SU-DHL-6 (cell line): Measurements from ENCODE around the gene MAN2A2.

Experiments used
- H2AFZ ChIP-seq: fragments of 200-600 bp; sonication (generic); 2 replicates; pipeline ENCODE4 v1.6.1; 2014; ENCODE audit warnings: low read depth, mild to moderate bottlenecking, moderate library complexity, mixed read lengths, antibody characterized with exemption, low read length; ENCODE audit not compliant: severe bottlenecking
- H3F3A ChIP-seq: fragments of 200-600 bp; shearing (Covaris generic); 2 replicates; pipeline ENCODE4 v1.6.0; 2016; ENCODE audit warnings: antibody characterized with exemption, mild to moderate bottlenecking; ENCODE audit not compliant: insufficient read depth
- H3K27ac ChIP-seq: fragments of 200-600 bp; sonication (generic); 2 replicates; pipeline ENCODE4 v1.5.1; 2016; ENCODE audit warnings: low read depth, mild to moderate bottlenecking, low read length, moderate library complexity, mixed read lengths
- H3K27me3 ChIP-seq: fragments of 200-600 bp; sonication (generic), shearing (Covaris generic); 2 replicates; pipeline ENCODE4 v1.6.0; 2014; ENCODE audit warnings: mild to moderate bottlenecking, low read length
- H3K36me3 ChIP-seq: fragments of 200-600 bp; sonication (generic); 2 replicates; pipeline ENCODE4 v1.6.1; 2014; ENCODE audit warnings: mild to moderate bottlenecking, low read length, mixed read lengths
- H3K4me2 ChIP-seq: fragments of 300-600, 200-600 bp; shearing (Covaris generic), sonication (generic); 2 replicates; pipeline ENCODE4 v1.6.0; 2014; ENCODE audit warnings: low read length, low read depth, mild to moderate bottlenecking; ENCODE audit not compliant: poor library complexity, severe bottlenecking
- H3K4me3 ChIP-seq: fragments of 200-600 bp; sonication (generic); 2 replicates; pipeline ENCODE4 v1.5.1; 2014; ENCODE audit warnings: antibody characterized with exemption, low read length, mild to moderate bottlenecking, mixed read lengths; ENCODE audit not compliant: insufficient read depth, poor library complexity, severe bottlenecking
- H3K79me2 ChIP-seq: fragments of 200-600 bp; sonication (generic); 2 replicates; pipeline ENCODE4 v1.6.1; 2014; ENCODE audit warnings: mild to moderate bottlenecking, low read length, moderate library complexity; ENCODE audit not compliant: insufficient read depth
- H3K9ac ChIP-seq: fragments of 200-600 bp; sonication (generic); 2 replicates; pipeline ENCODE4 v1.7.0; 2014; ENCODE audit warnings: mild to moderate bottlenecking, low read length
- H3K9me2 ChIP-seq: fragments of 200-600 bp; sonication (generic); replicated peaks from 2 replicates; pipeline ENCODE4 v1.6.1; 2014; ENCODE audit warnings: low read length; ENCODE audit not compliant: insufficient read depth
- H3K9me3 ChIP-seq: fragments of 200-600 bp; sonication (generic); 2 replicates; pipeline ENCODE4 v1.6.1; 2014; ENCODE audit warnings: low read length, mixed read lengths; ENCODE audit not compliant: insufficient read depth
- H4K20me1 ChIP-seq: fragments of 200-600 bp; sonication (generic); 2 replicates; pipeline ENCODE4 v1.6.1; 2014; ENCODE audit warnings: low read depth, mild to moderate bottlenecking, antibody characterized with exemption, low read length, moderate library complexity, mixed read lengths
- EZH2phosphoT487 ChIP-seq: fragments of 200-600 bp; sonication (generic), shearing (Covaris generic); conservative IDR thresholded peaks from 2 replicates; pipeline ENCODE4 v1.6.1; 2018; ENCODE audit warnings: mild to moderate bottlenecking, antibody characterized with exemption, low read length, moderate library complexity, mixed read lengths
- TF ChIP-seq, protein P1 (sequence below): fragments of 200-600 bp; sonication (generic); IDR thresholded peaks from one replicate; pipeline ENCODE4 v1.5.1; 2017; ENCODE audit warnings: antibody characterized with exemption, mild to moderate bottlenecking, low read length, moderate library complexity; ENCODE audit not compliant: insufficient read depth, poor library complexity, severe bottlenecking

MAN2A2 gene

GRCh38 chr15:90869140-90869541 is 34.0 kb upstream of the MAN2A2 start:
- no peaks in the 10 kb centered on the region for H3K9me2 ChIP-seq
- no peak overlapping the region for H2AFZ ChIP-seq
- no peak overlapping the region for H3K4me2 ChIP-seq

GRCh38 chr15:90869601-90870353 is 33.3 kb upstream of the MAN2A2 start:
- Histone ChIP-seq H4K20me1 (no peaks in the 10 kb centered on the region), H3K4me3 (no peak overlapping the region), H3K9ac (no peak overlapping the region), H3F3A (no peaks in the 10 kb centered on the region), H3K4me2 (no peak overlapping the region), H3K79me2 (no peaks in the 10 kb centered on the region), H3K27me3 (no peaks in the 10 kb centered on the region), H3K36me3 (no peaks in the 10 kb centered on the region), H2AFZ (no peak overlapping the region), H3K27ac (no peak overlapping the region), H3K9me2 (no peaks in the 10 kb centered on the region), H3K9me3 (no peaks in the 10 kb centered on the region)
- TF ChIP-seq EZH2phosphoT487: no peak
- TF ChIP-seq, protein P1, sequence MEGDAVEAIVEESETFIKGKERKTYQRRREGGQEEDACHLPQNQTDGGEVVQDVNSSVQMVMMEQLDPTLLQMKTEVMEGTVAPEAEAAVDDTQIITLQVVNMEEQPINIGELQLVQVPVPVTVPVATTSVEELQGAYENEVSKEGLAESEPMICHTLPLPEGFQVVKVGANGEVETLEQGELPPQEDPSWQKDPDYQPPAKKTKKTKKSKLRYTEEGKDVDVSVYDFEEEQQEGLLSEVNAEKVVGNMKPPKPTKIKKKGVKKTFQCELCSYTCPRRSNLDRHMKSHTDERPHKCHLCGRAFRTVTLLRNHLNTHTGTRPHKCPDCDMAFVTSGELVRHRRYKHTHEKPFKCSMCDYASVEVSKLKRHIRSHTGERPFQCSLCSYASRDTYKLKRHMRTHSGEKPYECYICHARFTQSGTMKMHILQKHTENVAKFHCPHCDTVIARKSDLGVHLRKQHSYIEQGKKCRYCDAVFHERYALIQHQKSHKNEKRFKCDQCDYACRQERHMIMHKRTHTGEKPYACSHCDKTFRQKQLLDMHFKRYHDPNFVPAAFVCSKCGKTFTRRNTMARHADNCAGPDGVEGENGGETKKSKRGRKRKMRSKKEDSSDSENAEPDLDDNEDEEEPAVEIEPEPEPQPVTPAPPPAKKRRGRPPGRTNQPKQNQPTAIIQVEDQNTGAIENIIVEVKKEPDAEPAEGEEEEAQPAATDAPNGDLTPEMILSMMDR: no peak

More at GRCh38 chr15:90869140-90869541, 34.0 kb upstream of the MAN2A2 start:
- no peaks in the 10 kb centered on the region for H3K9me3 ChIP-seq
- TF ChIP-seq, protein P1: no peak
- TF ChIP-seq EZH2phosphoT487: no peak
- no peak overlapping the region for H3K4me3 ChIP-seq
- no peaks in the 10 kb centered on the region for H3K27me3 ChIP-seq
- H3K36me3 ChIP-seq: no peaks in the 10 kb centered on the region
- no peak overlapping the region for H3K27ac ChIP-seq
- no peak overlapping the region for H3K9ac ChIP-seq
- H3F3A ChIP-seq: no peaks in the 10 kb centered on the region
- H4K20me1 ChIP-seq: no peaks in the 10 kb centered on the region
- no peaks in the 10 kb centered on the region for H3K79me2 ChIP-seq

GRCh38 chr15:90870354-90871138 is 32.6 kb upstream of the MAN2A2 start:
- H3K9me3 ChIP-seq: no peaks in the 10 kb centered on the region
- H2AFZ ChIP-seq: peak overlapping the region; percentile 39
- peak overlapping the region; percentile 43 for H3K9ac ChIP-seq
- no peaks in the 10 kb centered on the region for H3K9me2 ChIP-seq
- no peaks in the 10 kb centered on the region for H3K79me2 ChIP-seq
- no peaks in the 10 kb centered on the region for H3F3A ChIP-seq
- H4K20me1 ChIP-seq: no peaks in the 10 kb centered on the region
- H3K4me3 ChIP-seq: peak overlapping the region; percentile 47
- peak overlapping the region; percentile 55 for H3K4me2 ChIP-seq
- H3K36me3 ChIP-seq: no peaks in the 10 kb centered on the region
- H3K27ac ChIP-seq: no peak overlapping the region
- TF ChIP-seq, protein P1: no peak
- TF ChIP-seq EZH2phosphoT487: no peak
- no peaks in the 10 kb centered on the region for H3K27me3 ChIP-seq
